Motor neuron (in vitro differentiated cells): Measurements from ENCODE around the gene C5AR1. TPM values are rescaled to one million over a fixed set of nuclear protein-coding genes. Genes with fewer than 3 reads are reported as not detected.
"Not testable (repeated sequence)": the region's sequence is repeated elsewhere in the genome, so short reads cannot be mapped to it uniquely, and the experiment has no call there.

Experiments used
- ATAC-seq, 8 experiments: fragments of 200-7000 bp; cut with Tn5 transposase; replicated peaks in 6 of 8; 2 replicates each; pipeline ENCODE4 v1.8.0; 2021; ENCODE audit warnings: mild to moderate bottlenecking in 8 of 8, moderate library complexity in 8 of 8
- H3K27ac ChIP-seq, 2 donors: fragments of 250-450 bp; sonication (Bioruptor Pico); 2 replicates each; pipeline ENCODE4 v1.9.0; 2021; ENCODE audit warnings: antibody characterized with exemption in 2 of 2, mild to moderate bottlenecking in 2 of 2, moderate library complexity in 1 of 2
- H3K4me1 ChIP-seq, 2 donors: fragments of 250-450 bp; sonication (Bioruptor Pico); replicated peaks in 1 of 2; 2 replicates each; pipeline ENCODE4 v1.6.1; 2021; ENCODE audit warnings: antibody characterized with exemption in 2 of 2, mild to moderate bottlenecking in 2 of 2, moderate library complexity in 1 of 2
- H3K4me3 ChIP-seq, 5 donors: fragments of 250-450 bp; sonication (Bioruptor Pico); 2 replicates each; pipeline ENCODE4 v1.9.0; 2021; ENCODE audit warnings: antibody characterized with exemption in 5 of 5, mild to moderate bottlenecking in 5 of 5, moderate library complexity in 4 of 5
- WGBS, 10 experiments: fragments of 450-650 bp; shearing (Covaris generic); methylation state at CpG; one replicate each; pipeline ENCODE4 v1.0.0; 2022; 5-methylcytosine and 5-hydroxymethylcytosine counted together
- in situ Hi-C, 9 experiments: fragments of 400-800 bp; cut with MboI; loops; one replicate each; pipeline ENCODE4 v1.15.0; 2021; ENCODE audit warnings: low sequenced_read_pairs in 9 of 9, low pct_unique_long_range_greater_than_20kb in 2 of 9; ENCODE audit not compliant: unreplicated experiment in 9 of 9
- total RNA-seq, 8 experiments: library from RNA; unstranded; fragments of 300-600 nt; gene quantifications; 2 replicates each; pipeline versions ENCODE4 v1.2.3 to v1.2.4, GENCODE V29; 2022

C5AR1 gene
- total RNA-seq, 8 experiments from 2014 or later = 0.29 to 15.6 (median 2.1) TPM

- in situ Hi-C loops, H3K27ac ChIP-seq, ATAC-seq, H3K4me3 ChIP-seq, H3K4me1 ChIP-seq: not testable (repeated sequence)
- 100% methylated on average over 1 to 3 of the region's 10 CpGs; no CpG with 5 or more reads in 7 of the 10 experiments for WGBS, 10 experiments
These were observed 55.8 kb downstream of the C5AR1 start for GRCh38 chr19:47365455-47365854.

GRCh38 chr19:47370045-47370611 lies 60.5 kb downstream of the C5AR1 start:
- 10 to 90% methylated on average over 2 to 6 of the region's 10 CpGs; no CpG with 5 or more reads in 8 of the 10 experiments for whole genome bisulfite sequencing, 10 experiments
- H3K27ac ChIP-seq = no peak overlapping the region
- in situ Hi-C loops = no loop called here
- no peak overlapping the region for H3K4me3 ChIP-seq
- H3K4me1 ChIP-seq = no peaks in the 10 kb centered on the region
- peak in 2 of 8 experiments; percentile 65 to 71 for ATAC-seq

GRCh38 chr19:47371261-47371660 lies 61.6 kb downstream of the C5AR1 start:
- H3K27ac ChIP-seq = no peak overlapping the region
- H3K4me1 ChIP-seq = no peaks in the 10 kb centered on the region
- in situ Hi-C loops = no loop called here
- WGBS, 10 experiments = 75 to 100% (median 93%) methylated on average over 1 to 3 of the region's 9 CpGs; no CpG with 5 or more reads in 2 of the 10 experiments
- H3K4me3 ChIP-seq = no peak overlapping the region
- ATAC-seq = no peak

Other genes starting within 250 kb of the C5AR1 start
- gene ZC3H4, start 196.1 kb upstream of the C5AR1 start, total RNA-seq = 10 to 100 TPM; 10.9 to 54.5 (median 22.8) TPM
- gene SAE1, start 179.0 kb upstream of the C5AR1 start, total RNA-seq = 100 to 1,000 TPM in 2 of 8 experiments, 10 to 100 TPM in 6; 76.2 to 197 (median 91.7) TPM
- 10 to 100 TPM; 17.4 to 23.6 (median 20.3) TPM for gene BBC3, start 78.7 kb upstream of the C5AR1 start, total RNA-seq
- 10 to 100 TPM; 12.9 to 45.7 (median 17.4) TPM for gene CCDC9, start 53.3 kb upstream of the C5AR1 start, total RNA-seq
- gene INAFM1, start 35.0 kb upstream of the C5AR1 start, total RNA-seq = 10 to 100 TPM in 4 of 8 experiments, 1 to 10 TPM in 4; 3.4 to 17.5 (median 10.4) TPM
- gene C5AR2, start 22.3 kb downstream of the C5AR1 start, total RNA-seq = under 1 TPM in 7 of 8 experiments, not detected in 1; 0.04 to 0.36 (median 0.09) TPM
- gene DHX34, start 39.5 kb downstream of the C5AR1 start, total RNA-seq = 10 to 100 TPM in 6 of 8 experiments, 1 to 10 TPM in 2; 9.4 to 24.5 (median 12.9) TPM
- 100 to 1,000 TPM in 4 of 8 experiments, 10 to 100 TPM in 3, 1 to 10 TPM in 1; 3.2 to 124 (median 93.2) TPM for gene MEIS3, start 109.7 kb downstream of the C5AR1 start, total RNA-seq
- gene SLC8A2, start 162.0 kb downstream of the C5AR1 start, total RNA-seq = 100 to 1,000 TPM in 2 of 8 experiments, 10 to 100 TPM in 2, 1 to 10 TPM in 4; 1.4 to 351 (median 9.7) TPM
- gene KPTN, start 174.4 kb downstream of the C5AR1 start, total RNA-seq = 10 to 100 TPM in 4 of 8 experiments, 1 to 10 TPM in 4; 5.5 to 24.9 (median 9.6) TPM
- gene NAPA, start 205.2 kb downstream of the C5AR1 start, total RNA-seq = 100 to 1,000 TPM in 5 of 8 experiments, 10 to 100 TPM in 3; 65.3 to 168 (median 103) TPM